HG02938 (cell line): ENCODE data around the gene SLC2A4.

Source experiments
- ATAC-seq: cut with Tn5 transposase; IDR thresholded peaks from one replicate; pipeline ENCODE4 v1.9.1; 2021; ENCODE audit warnings: mild to moderate bottlenecking, moderate library complexity; ENCODE audit not compliant: unreplicated experiment

SLC2A4 gene

GRCh38 chr17:7246779-7247178 is 34.7 kb upstream of the SLC2A4 start:
- ATAC-seq = no peak

GRCh38 chr17:7248796-7249195 is 32.7 kb upstream of the SLC2A4 start:
- no peak for ATAC-seq

GRCh38 chr17:7249214-7249613 is 32.3 kb upstream of the SLC2A4 start:
- no peak for ATAC-seq

- ATAC-seq = no peak
Observed at GRCh38 chr17:7249830-7250229, 31.7 kb upstream of the SLC2A4 start.

- ATAC-seq = no peak
Observed at GRCh38 chr17:7250695-7251627, 30.6 kb upstream of the SLC2A4 start.

- peak; percentile 89 for ATAC-seq
Observed at GRCh38 chr17:7251661-7252175, 29.8 kb upstream of the SLC2A4 start, which contains the start of gene CTDNEP1. Gene CTDNEP1 (minus strand): TSS chr17:7251734. CDS start chr17:7251296, 438 bp downstream.

GRCh38 chr17:7252176-7253043 is 29.1 kb upstream of the SLC2A4 start, which contains the start of gene ELP5:
Gene ELP5 (plus strand): TSS chr17:7252215. CDS start chr17:7252551, 336 bp downstream.
- peak; percentile 48 for ATAC-seq

GRCh38 chr17:7253082-7253481 is 28.4 kb upstream of the SLC2A4 start:
- no peak for ATAC-seq

- ATAC-seq = no peak
Observed at GRCh38 chr17:7254511-7254910, 27.0 kb upstream of the SLC2A4 start.

- no peak for ATAC-seq
Observed at GRCh38 chr17:7256766-7257456, 24.6 kb upstream of the SLC2A4 start.

GRCh38 chr17:7258731-7259554 is 22.6 kb upstream of the SLC2A4 start:
- ATAC-seq = no peak

GRCh38 chr17:7259555-7259889 is 22.0 kb upstream of the SLC2A4 start:
- no peak for ATAC-seq

- ATAC-seq = no peak
Observed at GRCh38 chr17:7260151-7260550, 21.4 kb upstream of the SLC2A4 start.

GRCh38 chr17:7260651-7261378 is 20.7 kb upstream of the SLC2A4 start:
- ATAC-seq = no peak

- ATAC-seq = no peak
Observed at GRCh38 chr17:7261379-7262191, 19.9 kb upstream of the SLC2A4 start.

- no peak for ATAC-seq
Observed at GRCh38 chr17:7262192-7262934, 19.2 kb upstream of the SLC2A4 start, which contains the start of gene CLDN7. Gene CLDN7 (minus strand): TSS chr17:7262478. CDS start chr17:7262043, 435 bp downstream.

- ATAC-seq = no peak
Observed at GRCh38 chr17:7262935-7263800, 18.4 kb upstream of the SLC2A4 start.
